GM12873 (cell line): ENCODE measurements around the gene MBL2.
A peak's percentile ranks its signal among the peaks of the same experiment; 100 is the strongest.

ENCODE experiments used
- TF ChIP-seq, protein P1 (sequence below): IDR thresholded peaks from 2 replicates; pipeline ENCODE4 v1.5.1; 2012; ENCODE audit warnings: low read depth, mild to moderate bottlenecking, moderate library complexity, low read length, control low read depth; ENCODE audit not compliant: insufficient read depth; ENCODE audit errors: missing control alignments

Gene MBL2

DNA sequence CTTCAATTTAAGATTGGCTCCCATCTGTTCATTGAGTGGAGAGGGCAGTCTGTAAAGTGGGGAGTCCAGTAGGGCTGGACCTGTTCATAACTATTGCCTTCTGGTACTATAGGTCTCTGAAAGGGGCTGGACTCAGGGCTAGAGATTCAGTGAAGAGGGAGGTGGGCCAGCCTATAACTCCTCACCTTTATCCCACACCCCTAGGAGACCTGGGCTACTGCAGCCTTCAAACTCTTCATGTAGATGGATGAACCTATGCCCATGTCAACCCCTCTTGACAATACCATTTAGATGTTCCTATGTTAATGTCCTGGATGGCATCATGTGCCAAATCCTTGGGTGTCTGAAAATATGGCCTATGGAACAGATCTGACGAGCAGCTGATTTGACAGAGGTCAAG, 22.0 kb downstream of the MBL2 start:
- TF ChIP-seq, protein P1, sequence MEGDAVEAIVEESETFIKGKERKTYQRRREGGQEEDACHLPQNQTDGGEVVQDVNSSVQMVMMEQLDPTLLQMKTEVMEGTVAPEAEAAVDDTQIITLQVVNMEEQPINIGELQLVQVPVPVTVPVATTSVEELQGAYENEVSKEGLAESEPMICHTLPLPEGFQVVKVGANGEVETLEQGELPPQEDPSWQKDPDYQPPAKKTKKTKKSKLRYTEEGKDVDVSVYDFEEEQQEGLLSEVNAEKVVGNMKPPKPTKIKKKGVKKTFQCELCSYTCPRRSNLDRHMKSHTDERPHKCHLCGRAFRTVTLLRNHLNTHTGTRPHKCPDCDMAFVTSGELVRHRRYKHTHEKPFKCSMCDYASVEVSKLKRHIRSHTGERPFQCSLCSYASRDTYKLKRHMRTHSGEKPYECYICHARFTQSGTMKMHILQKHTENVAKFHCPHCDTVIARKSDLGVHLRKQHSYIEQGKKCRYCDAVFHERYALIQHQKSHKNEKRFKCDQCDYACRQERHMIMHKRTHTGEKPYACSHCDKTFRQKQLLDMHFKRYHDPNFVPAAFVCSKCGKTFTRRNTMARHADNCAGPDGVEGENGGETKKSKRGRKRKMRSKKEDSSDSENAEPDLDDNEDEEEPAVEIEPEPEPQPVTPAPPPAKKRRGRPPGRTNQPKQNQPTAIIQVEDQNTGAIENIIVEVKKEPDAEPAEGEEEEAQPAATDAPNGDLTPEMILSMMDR: no peak

DNA sequence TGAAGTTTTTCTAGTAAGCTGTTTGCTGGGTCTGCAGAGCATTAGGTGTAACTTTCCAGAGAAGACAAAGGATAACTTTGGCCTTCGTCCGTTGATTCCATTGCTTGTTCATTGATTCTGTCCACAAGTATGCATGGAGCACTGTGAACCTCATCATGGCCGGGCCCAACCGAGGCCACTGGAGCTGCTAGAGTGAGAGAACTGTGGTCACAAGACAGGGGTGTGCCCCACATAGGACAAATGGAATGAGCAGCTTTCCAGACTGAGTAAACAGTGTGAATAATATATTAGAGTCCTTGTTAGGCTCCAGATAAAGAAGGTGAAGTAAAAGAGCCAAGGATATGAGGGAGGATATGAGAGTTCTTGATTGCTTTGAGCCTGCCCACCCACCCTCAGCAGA, 24.9 kb downstream of the MBL2 start:
- TF ChIP-seq, protein P1: no peak

DNA sequence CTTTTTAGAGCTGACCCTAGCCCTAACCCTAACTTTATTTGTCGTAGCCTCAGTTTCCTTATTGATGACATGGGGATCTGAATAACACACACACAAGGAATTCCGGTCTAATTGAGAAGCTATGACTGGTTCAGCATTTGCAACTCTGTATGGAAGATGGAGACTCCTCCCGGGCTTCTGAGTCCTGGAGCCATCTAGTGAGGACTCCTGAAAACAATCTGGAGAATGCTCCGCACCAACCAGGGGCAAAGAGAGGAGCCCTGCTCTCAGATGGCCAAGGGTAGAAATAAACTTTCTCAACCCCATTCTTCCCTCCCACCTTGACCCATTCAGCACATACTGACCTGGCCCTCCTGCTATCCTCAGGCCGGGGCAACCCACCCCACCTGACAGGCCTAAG, 26.4 kb downstream of the MBL2 start:
- TF ChIP-seq, protein P1: no peak

DNA sequence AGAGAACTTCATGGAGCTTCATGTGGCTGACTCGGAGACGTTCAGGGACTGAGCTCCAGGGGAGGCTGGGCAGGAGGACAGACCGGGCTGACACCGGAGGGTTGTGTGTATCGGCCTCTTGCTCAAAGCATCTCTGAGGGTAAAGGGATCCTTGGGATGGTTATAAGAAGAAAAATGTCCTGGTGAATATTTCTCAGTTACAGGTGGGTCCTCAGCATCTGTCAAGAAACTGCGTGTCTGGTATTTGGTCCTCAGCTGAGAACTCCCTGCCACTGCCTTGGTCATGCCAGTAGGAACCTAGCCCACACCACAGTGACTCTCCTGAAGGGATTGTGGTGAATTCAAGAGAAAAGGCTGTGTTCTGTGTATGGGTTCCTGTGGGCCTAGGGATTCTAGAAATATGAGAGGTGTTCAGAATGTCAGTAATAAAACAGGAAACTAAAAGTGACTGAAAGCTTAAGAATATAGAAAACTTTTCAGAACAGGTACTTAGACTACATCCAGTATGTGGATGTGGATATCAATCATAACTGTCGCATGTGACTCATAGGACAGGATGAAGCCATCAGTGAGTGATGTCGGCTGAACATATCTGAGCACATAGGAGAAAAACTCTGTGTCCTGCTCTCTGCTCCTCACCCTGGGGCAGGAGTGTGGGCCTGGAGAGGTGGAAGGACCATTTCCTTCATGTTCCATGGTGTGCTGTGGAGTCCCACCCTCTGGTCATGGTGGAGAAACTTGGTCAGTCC, 28.4 kb downstream of the MBL2 start:
- TF ChIP-seq, protein P1: no peak

DNA sequence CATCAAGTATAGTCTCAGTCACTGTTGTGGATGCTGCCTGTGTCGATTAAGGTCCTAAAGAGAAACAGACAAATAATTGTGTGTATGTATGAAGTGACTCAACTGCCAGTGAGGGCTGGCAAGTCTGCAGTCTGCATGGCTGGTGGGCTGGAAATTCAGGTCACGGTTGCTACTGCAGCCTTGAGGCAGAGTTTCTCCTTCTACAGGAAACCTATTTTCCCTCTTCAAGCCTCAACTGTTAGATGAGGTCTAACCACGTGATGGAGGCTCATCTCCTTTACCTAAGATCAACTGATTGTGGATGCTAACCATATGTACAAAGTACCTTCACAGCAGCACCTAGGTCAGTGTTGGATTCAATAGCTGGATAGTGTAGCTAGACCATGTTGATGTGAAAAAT, 29.9 kb downstream of the MBL2 start:
- TF ChIP-seq, protein P1: no peak

DNA sequence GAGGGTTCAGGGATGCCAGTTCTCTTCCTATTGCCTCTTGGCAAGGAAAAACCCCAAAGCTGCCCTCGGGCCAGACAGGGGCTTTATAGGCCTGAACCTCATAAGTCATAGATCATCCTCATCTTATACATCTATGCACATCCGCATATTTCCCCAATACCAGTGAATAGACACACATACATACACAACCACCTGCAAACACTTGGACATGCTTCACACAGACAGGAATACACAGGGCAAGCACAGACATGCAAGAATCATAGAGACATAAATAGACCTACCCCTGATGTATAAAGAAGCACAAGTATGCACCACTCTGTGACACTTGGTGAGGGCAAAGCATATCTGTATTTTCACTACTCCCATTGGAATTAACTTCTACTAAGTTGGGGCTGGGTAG, 30.7 kb downstream of the MBL2 start:
- TF ChIP-seq, protein P1: no peak

DNA sequence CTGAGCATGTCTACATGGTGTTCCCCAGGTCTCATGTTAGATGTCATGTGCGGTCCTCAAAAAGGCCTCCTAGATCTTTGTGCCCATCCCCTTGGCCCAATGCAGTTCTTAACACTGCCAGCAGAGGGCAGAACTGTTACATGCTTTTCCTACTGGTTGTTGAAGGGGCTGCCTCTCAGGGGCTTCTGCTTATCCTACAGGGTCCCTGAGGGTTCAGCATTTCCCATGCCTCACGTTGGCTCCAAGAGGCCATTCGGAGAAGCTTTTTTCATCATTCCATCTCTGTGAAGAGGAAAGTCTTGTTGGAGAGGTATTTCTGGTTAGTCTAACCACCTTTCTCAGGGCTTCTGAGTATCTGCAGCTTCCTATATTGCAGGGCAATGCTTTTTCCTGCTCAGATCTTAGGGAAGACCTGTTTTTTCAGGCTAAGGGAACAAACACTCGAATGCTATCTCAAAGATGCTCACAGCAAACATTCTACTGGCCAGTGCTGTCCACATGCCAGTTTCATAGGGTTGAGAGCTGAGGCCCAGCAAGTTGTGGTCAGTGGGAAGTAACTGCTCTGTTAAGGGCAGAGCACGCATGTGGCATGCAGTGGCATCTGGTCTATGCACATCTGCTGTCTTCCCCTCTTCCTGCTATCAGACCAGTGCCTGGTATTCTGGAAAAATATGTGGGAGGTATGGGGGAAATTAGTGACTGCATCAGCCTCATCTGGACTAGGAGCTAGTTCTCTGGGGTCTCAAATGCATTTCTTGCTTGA, 31.5 kb downstream of the MBL2 start:
- TF ChIP-seq, protein P1: peak; percentile 90
